Loucy (cell line): Measurements from ENCODE around the gene NCKAP5.

Experiments used
- H2AFZ ChIP-seq: fragments of 200-600 bp; sonication (generic); 2 replicates; pipeline ENCODE4 v1.6.0; 2016; ENCODE audit warnings: antibody characterized with exemption, mild to moderate bottlenecking, low read length, moderate library complexity
- H3F3A ChIP-seq: fragments of 200-600 bp; 2 replicates; pipeline ENCODE4 v1.6.0; 2016; ENCODE audit warnings: antibody characterized with exemption, low read depth, mild to moderate bottlenecking
- H3K27me3 ChIP-seq: fragments of 200-600 bp; sonication (generic); 2 replicates; pipeline ENCODE4 v1.6.1; 2014; ENCODE audit warnings: low read length, mild to moderate bottlenecking; ENCODE audit not compliant: insufficient read depth, poor library complexity, severe bottlenecking
- H3K36me3 ChIP-seq: fragments of 200-600 bp; sonication (generic); 2 replicates; pipeline ENCODE4 v1.6.1; 2016; ENCODE audit warnings: low read length; ENCODE audit not compliant: insufficient read depth
- H3K4me1 ChIP-seq: fragments of 200-600 bp; sonication (generic); 2 replicates; pipeline ENCODE4 v1.5.1; 2014; ENCODE audit warnings: low read length, mild to moderate bottlenecking; ENCODE audit not compliant: insufficient read depth, poor library complexity, severe bottlenecking
- H3K4me2 ChIP-seq: fragments of 200-600 bp; sonication (generic); 2 replicates; pipeline ENCODE4 v1.6.0; 2014; ENCODE audit warnings: antibody characterized with exemption, low read length, low read depth, mild to moderate bottlenecking; ENCODE audit not compliant: poor library complexity, severe bottlenecking
- H3K4me3 ChIP-seq: fragments of 200-600 bp; sonication (generic); 2 replicates; pipeline ENCODE4 v1.5.1; 2014; ENCODE audit warnings: low read length, mild to moderate bottlenecking, mixed read lengths; ENCODE audit not compliant: poor library complexity, severe bottlenecking
- H3K79me2 ChIP-seq: fragments of 200-600 bp; sonication (generic); 2 replicates; pipeline ENCODE4 v1.6.1; 2014; ENCODE audit warnings: low read length; ENCODE audit not compliant: insufficient read depth
- H3K9ac ChIP-seq: fragments of 200-600 bp; sonication (generic); 2 replicates; pipeline ENCODE4 v1.6.0; 2014; ENCODE audit warnings: mild to moderate bottlenecking, low read depth, low read length, moderate library complexity; ENCODE audit not compliant: poor library complexity, severe bottlenecking
- H3K9me2 ChIP-seq: fragments of 200-600 bp; sonication (generic); replicated peaks from 2 replicates; pipeline ENCODE4 v1.6.1; 2016; ENCODE audit warnings: low read depth, low read length, mixed read lengths
- H3K9me3 ChIP-seq: fragments of 200-600 bp; sonication (generic); 2 replicates; pipeline ENCODE4 v1.6.1; 2014; ENCODE audit warnings: mild to moderate bottlenecking, antibody characterized with exemption, low read length, low read depth; ENCODE audit not compliant: insufficient read depth
- H4K20me1 ChIP-seq: fragments of 200-600 bp; sonication (generic); 2 replicates; pipeline ENCODE4 v1.6.0; 2014; ENCODE audit warnings: antibody characterized with exemption, low read length, mild to moderate bottlenecking; ENCODE audit not compliant: insufficient read depth, poor library complexity, severe bottlenecking
- CTCF ChIP-seq: fragments of 200-600 bp; sonication (generic); conservative IDR thresholded peaks from 2 replicates; pipeline ENCODE4 v1.5.1; 2014; ENCODE audit warnings: mild to moderate bottlenecking, antibody characterized with exemption, low read length
- EZH2phosphoT487 ChIP-seq: fragments of 200-600 bp; IDR thresholded peaks from 2 replicates; pipeline ENCODE4 v1.6.1; 2018; ENCODE audit warnings: antibody characterized with exemption, mild to moderate bottlenecking, moderate library complexity, borderline replicate concordance

Gene NCKAP5

GRCh38 chr2:133390156-133390555 lies 178.1 kb downstream of the NCKAP5 start:
- H3K36me3 ChIP-seq, result no peaks in the 10 kb centered on the region
- no peaks in the 10 kb centered on the region for H3F3A ChIP-seq
- no peak overlapping the region for H3K4me3 ChIP-seq
- H3K79me2 ChIP-seq, result no peaks in the 10 kb centered on the region
- no peaks in the 10 kb centered on the region for H3K27me3 ChIP-seq
- no peak overlapping the region for H3K4me2 ChIP-seq
- TF ChIP-seq CTCF, result no peak
- no peak for TF ChIP-seq EZH2phosphoT487
- H3K4me1 ChIP-seq, result no peaks in the 10 kb centered on the region
- H3K9me3 ChIP-seq, result no peaks in the 10 kb centered on the region
- no peaks in the 10 kb centered on the region for H4K20me1 ChIP-seq
- no peak overlapping the region for H3K9ac ChIP-seq
- H2AFZ ChIP-seq, result no peak overlapping the region
- H3K9me2 ChIP-seq, result no peaks in the 10 kb centered on the region

GRCh38 chr2:133389569-133389968 lies 178.7 kb downstream of the NCKAP5 start:
- Histone ChIP-seq H3K9me2 (no peaks in the 10 kb centered on the region), H3F3A (no peaks in the 10 kb centered on the region), H3K36me3 (no peaks in the 10 kb centered on the region), H3K27me3 (no peaks in the 10 kb centered on the region), H3K9ac (no peak overlapping the region), H4K20me1 (no peaks in the 10 kb centered on the region), H3K4me1 (no peaks in the 10 kb centered on the region), H2AFZ (no peak overlapping the region), H3K79me2 (no peaks in the 10 kb centered on the region), H3K4me3 (no peak overlapping the region), H3K9me3 (no peaks in the 10 kb centered on the region), H3K4me2 (no peak overlapping the region)
- TF ChIP-seq CTCF, result no peak
- no peak for TF ChIP-seq EZH2phosphoT487

GRCh38 chr2:133382566-133382965 lies 185.7 kb downstream of the NCKAP5 start:
- no peak overlapping the region for H3K4me2 ChIP-seq
- H4K20me1 ChIP-seq, result no peaks in the 10 kb centered on the region
- no peak overlapping the region for H3K9ac ChIP-seq
- no peaks in the 10 kb centered on the region for H3K9me3 ChIP-seq
- H3K4me3 ChIP-seq, result no peak overlapping the region
- H3K36me3 ChIP-seq, result no peaks in the 10 kb centered on the region
- no peaks in the 10 kb centered on the region for H3K9me2 ChIP-seq
- no peaks in the 10 kb centered on the region for H3K4me1 ChIP-seq
- H3K27me3 ChIP-seq, result no peaks in the 10 kb centered on the region
- TF ChIP-seq CTCF (no peak), EZH2phosphoT487 (no peak)
- no peaks in the 10 kb centered on the region for H3F3A ChIP-seq
- no peaks in the 10 kb centered on the region for H3K79me2 ChIP-seq
- no peak overlapping the region for H2AFZ ChIP-seq
